Upper lobe of left lung (tissue), 6 donors: ENCODE data around the gene DPP6. TPM values are rescaled to one million over a fixed set of nuclear protein-coding genes. Genes with fewer than 3 reads are reported as not detected.

Experiments
- ATAC-seq, 2 donors: fragments of 200-7000 bp; cut with Tn5 transposase; one replicate each; pipeline ENCODE4 v1.9.1; 2022; ENCODE audit warnings: mild to moderate bottlenecking in 2 of 2, moderate library complexity in 2 of 2; ENCODE audit not compliant: low FRiP score in 2 of 2
- DNase-seq, 2 donors: peaks; one replicate each; pipeline ENCODE4 v3.0.0-alpha.2; 2019 to 2020
- H3K27ac ChIP-seq, 4 donors: fragments of 200-600 bp; sonication (generic); one replicate each; pipeline ENCODE4 v1.5.1; 2016 to 2019
- H3K27me3 ChIP-seq, 4 donors: fragments of 200-600 bp; sonication (generic); one replicate each; pipeline ENCODE4 v1.5.1; 2017 to 2019
- H3K36me3 ChIP-seq, 4 donors: fragments of 200-600 bp; sonication (generic); one replicate each; pipeline ENCODE4 v1.5.1; 2016 to 2019
- H3K4me1 ChIP-seq, 4 donors: fragments of 200-600 bp; sonication (generic); one replicate each; pipeline ENCODE4 v1.5.1; 2018 to 2019
- H3K4me3 ChIP-seq, 4 donors: fragments of 200-600 bp; sonication (generic); one replicate each; pipeline ENCODE4 v1.5.1; 2017 to 2019; ENCODE audit warnings: mild to moderate bottlenecking in 2 of 4, moderate library complexity in 1 of 4
- H3K9me3 ChIP-seq, 4 donors: fragments of 200-600 bp; sonication (generic); one replicate each; pipeline ENCODE4 v1.5.1; 2018 to 2019
- EP300 ChIP-seq, 4 donors: sonication (generic); formaldehyde crosslinking; IDR thresholded peaks; one replicate each; pipeline ENCODE4 v1.5.1; 2017; ENCODE audit warnings: antibody characterized with exemption in 4 of 4, control low read depth in 2 of 4
- POLR2A ChIP-seq, 4 donors: fragments of 450-650 bp; IDR thresholded peaks; one replicate each; pipeline ENCODE4 v1.5.1; 2016 to 2017; ENCODE audit warnings: antibody characterized with exemption in 4 of 4, mild to moderate bottlenecking in 2 of 4
- POLR2AphosphoS5 ChIP-seq, 2 donors: sonication (generic); formaldehyde crosslinking; IDR thresholded peaks; one replicate each; pipeline ENCODE4 v1.5.1; 2017; ENCODE audit warnings: antibody characterized with exemption in 2 of 2
- WGBS, 2 donors: methylation state at CpG; one replicate each; pipeline ENCODE4 v1.1.5; 2017 to 2018; 5-methylcytosine and 5-hydroxymethylcytosine counted together
- total RNA-seq, 6 donors: library from RNA; depleted of rRNA in 4 of 6; stranded (reverse); fragments of >200 nt in 4 of 6; gene quantifications; one replicate each; pipeline versions ENCODE4 v1.1.0 to v1.2.1, GENCODE V29; 2016 to 2021
- TF ChIP-seq, protein P1 (sequence below), 6 experiments: fragments of 450-650 bp in 4 of 6; fragments of 200-600 bp in 2 of 6; sonication (generic) in 2 of 6; IDR thresholded peaks; one replicate each; pipeline ENCODE4 v1.5.1; 2016 to 2019; ENCODE audit warnings: antibody characterized with exemption in 6 of 6
- donor health status: DM: no; HTN: no; CAD: no; lungs with moderate emphysema.
- donor health status: DM: no; HTN: yes; CAD: no; lungs with severe emphysema.

DPP6 gene
- total RNA-seq, 6 donors from 2014 or later = 0.49 to 3.1 (median 0.86) TPM; not detected in 2

DNA sequence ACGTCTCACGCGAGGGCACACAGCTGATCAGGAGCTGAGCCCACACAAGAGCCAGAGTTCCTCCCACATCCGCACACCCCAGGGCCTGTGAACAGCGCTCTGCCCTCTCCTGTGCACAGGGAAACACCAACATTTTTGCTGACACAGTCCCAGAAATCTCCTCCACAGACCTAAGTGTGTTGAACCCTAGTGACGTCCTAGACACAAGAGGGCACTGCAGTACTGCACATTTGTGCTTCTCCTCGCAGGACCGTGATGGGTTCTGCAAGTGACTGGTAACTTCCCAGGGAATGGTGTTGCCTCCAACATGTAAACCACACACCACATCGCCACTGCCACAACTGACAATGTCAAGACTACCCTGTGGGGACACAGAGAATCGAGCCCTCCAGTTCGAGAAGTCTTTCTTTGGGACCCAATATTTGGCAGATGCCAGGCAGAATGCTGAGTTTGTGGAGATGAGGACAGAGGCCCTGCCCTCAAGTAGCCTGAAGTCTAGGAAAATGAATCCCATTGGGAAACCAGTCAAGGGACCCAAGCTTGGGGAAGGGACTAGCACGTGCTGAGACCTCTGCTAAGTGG lies 780.5 kb downstream of the DPP6 start:
- WGBS, 2 donors = 63 to 71% methylated on average over 8 to 12 of the region's 12 CpGs
- no peak for DNase-seq
- ATAC-seq = no peak

DNA sequence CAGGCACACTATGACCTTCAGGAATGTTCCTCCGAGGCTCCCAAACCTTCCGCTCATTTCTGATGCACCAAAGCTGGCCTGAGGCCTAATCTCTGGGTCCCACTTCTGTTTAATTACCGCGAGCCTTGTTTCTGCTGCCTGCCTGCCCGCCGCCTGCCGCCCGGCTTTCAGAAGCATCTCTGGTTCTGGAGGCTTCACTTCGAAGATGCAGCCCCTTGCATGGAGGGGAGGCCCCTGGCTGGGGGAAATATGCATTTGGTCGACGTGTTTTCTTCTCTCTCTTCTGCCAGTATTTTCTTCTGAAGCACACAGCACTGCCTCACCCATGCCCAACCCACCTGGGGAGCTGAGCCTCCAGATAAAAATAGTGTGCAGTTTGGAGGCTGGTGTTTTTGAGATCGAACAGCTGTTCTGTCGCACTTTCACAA lies 783.8 kb downstream of the DPP6 start:
- Histone ChIP-seq H3K4me1 (no peaks in the 10 kb centered on the region), H3K27ac (no peak overlapping the region), H3K4me3 (no peak overlapping the region), H3K9me3 (no peaks in the 10 kb centered on the region), H3K36me3 (no peaks in the 10 kb centered on the region), H3K27me3 (no peaks in the 10 kb centered on the region)
- ATAC-seq (no peak), DNase-seq (no peak)
- 84% methylated on average over 13 of the region's 13 CpGs for WGBS, 2 donors
- TF ChIP-seq POLR2A (IDR thresholded peaks at IDR 0.05) = no peak
- no peak for TF ChIP-seq EP300 (IDR thresholded peaks at IDR 0.05)

More for the DNA sequence above, 780.5 kb downstream of the DPP6 start:
- TF ChIP-seq, protein P1, sequence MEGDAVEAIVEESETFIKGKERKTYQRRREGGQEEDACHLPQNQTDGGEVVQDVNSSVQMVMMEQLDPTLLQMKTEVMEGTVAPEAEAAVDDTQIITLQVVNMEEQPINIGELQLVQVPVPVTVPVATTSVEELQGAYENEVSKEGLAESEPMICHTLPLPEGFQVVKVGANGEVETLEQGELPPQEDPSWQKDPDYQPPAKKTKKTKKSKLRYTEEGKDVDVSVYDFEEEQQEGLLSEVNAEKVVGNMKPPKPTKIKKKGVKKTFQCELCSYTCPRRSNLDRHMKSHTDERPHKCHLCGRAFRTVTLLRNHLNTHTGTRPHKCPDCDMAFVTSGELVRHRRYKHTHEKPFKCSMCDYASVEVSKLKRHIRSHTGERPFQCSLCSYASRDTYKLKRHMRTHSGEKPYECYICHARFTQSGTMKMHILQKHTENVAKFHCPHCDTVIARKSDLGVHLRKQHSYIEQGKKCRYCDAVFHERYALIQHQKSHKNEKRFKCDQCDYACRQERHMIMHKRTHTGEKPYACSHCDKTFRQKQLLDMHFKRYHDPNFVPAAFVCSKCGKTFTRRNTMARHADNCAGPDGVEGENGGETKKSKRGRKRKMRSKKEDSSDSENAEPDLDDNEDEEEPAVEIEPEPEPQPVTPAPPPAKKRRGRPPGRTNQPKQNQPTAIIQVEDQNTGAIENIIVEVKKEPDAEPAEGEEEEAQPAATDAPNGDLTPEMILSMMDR (IDR thresholded peaks at IDR 0.05) = peak in 3 of 6 experiments; percentile 9 to 32 (median 29)
- TF ChIP-seq POLR2AphosphoS5 (IDR thresholded peaks at IDR 0.05) (no peak), EP300 (IDR thresholded peaks at IDR 0.05) (no peak), POLR2A (IDR thresholded peaks at IDR 0.05) (no peak)
- H3K9me3 ChIP-seq = no peaks in the 10 kb centered on the region
- H3K4me3 ChIP-seq = no peak overlapping the region
- H3K36me3 ChIP-seq = no peaks in the 10 kb centered on the region
- H3K4me1 ChIP-seq = no peaks in the 10 kb centered on the region
- no peak overlapping the region for H3K27ac ChIP-seq
- no peaks in the 10 kb centered on the region for H3K27me3 ChIP-seq

DNA sequence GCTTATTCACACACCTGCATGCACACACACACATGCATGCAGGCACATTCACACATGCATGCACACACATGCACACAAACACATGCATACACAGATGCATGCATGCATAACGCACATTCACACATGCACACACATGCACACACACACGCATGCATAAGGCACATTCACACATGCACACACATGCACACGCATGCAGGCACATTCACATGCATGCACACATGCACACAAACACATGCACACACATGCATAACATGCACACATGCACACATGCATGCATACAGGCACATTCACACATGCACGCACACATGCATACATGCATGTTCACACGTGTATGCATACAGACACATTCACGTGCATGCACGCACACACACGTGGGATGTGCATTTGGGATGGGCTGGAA lies 784.9 kb downstream of the DPP6 start:
- Histone ChIP-seq H3K4me1 (no peaks in the 10 kb centered on the region), H3K27ac (no peak overlapping the region), H3K36me3 (no peaks in the 10 kb centered on the region), H3K27me3 (no peaks in the 10 kb centered on the region), H3K9me3 (no peaks in the 10 kb centered on the region), H3K4me3 (no peak overlapping the region)
- no peak for DNase-seq
- ATAC-seq = no peak
- TF ChIP-seq POLR2AphosphoS5 (IDR thresholded peaks at IDR 0.05) = no peak
- TF ChIP-seq, protein P1 (IDR thresholded peaks at IDR 0.05) = no peak
- TF ChIP-seq EP300 (IDR thresholded peaks at IDR 0.05) = no peak
- no peak for TF ChIP-seq POLR2A (IDR thresholded peaks at IDR 0.05)
- 93 to 94% methylated on average over 8 of the region's 8 CpGs for WGBS, 2 donors

DNA sequence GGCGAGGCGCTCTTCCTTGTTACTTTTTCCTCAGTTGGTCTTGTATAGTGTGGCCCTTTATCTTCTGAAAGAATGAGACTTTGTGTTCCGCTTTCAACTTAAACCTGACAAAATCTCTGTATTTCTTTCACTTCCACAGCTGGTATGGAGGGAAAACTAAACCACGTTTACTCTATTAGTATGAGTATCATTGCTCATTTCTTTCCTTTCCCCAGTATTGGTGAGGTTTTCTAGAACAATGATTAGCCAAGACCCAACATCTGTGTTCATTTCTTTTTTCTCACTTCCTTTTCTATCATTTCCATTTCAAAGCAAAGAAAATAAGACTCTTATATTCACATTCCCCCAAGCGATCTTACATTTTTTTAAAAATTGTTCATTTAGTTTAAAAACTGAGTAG lies 785.4 kb downstream of the DPP6 start:
- ATAC-seq = no peak
- peaks cover 0 to 4% (median under 1%) of the 10 kb centered on the region in 4 donors for H3K4me1 ChIP-seq
- H3K27ac ChIP-seq = no peak overlapping the region
- H3K27me3 ChIP-seq = no peaks in the 10 kb centered on the region
- H3K9me3 ChIP-seq = no peaks in the 10 kb centered on the region
- 82 to 85% methylated on average over 5 of the region's 5 CpGs for WGBS, 2 donors
- H3K36me3 ChIP-seq = no peaks in the 10 kb centered on the region
- no peak overlapping the region for H3K4me3 ChIP-seq
- TF ChIP-seq, protein P1 (IDR thresholded peaks at IDR 0.05) = no peak
- TF ChIP-seq EP300 (IDR thresholded peaks at IDR 0.05) (no peak), POLR2AphosphoS5 (IDR thresholded peaks at IDR 0.05) (no peak), POLR2A (IDR thresholded peaks at IDR 0.05) (no peak)
- DNase-seq = no peak

DNA sequence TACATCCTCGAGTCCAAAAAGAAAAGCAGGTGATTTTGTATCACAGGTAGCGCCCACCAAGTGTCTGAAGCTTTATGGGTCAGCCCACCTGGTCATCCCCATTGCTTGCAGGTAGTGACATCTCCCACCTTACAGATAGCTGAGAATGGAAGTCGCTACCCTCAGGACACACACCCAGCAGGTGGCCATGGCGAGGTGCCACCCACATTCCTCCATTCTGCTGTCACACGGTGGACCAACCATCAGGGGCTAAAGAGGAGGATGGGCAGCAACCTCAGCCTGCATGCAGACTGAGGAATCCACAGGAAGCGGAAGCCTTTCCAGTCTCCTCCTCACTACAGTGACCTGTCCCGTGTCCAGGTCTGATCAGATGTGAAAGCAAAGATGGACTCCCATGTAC lies 787.9 kb downstream of the DPP6 start:
- TF ChIP-seq POLR2A (IDR thresholded peaks at IDR 0.05) = no peak
- WGBS, 2 donors = 82 to 97% methylated on average over 6 to 7 of the region's 7 CpGs
- Histone ChIP-seq H3K4me3 (no peak overlapping the region), H3K27me3 (no peaks in the 10 kb centered on the region), H3K27ac (no peak overlapping the region), H3K9me3 (no peaks in the 10 kb centered on the region), H3K36me3 (no peaks in the 10 kb centered on the region), H3K4me1 (peaks cover 0 to 8% (median 7%) of the 10 kb centered on the region in 4 donors)
- ATAC-seq (no peak), DNase-seq (no peak)

DNA sequence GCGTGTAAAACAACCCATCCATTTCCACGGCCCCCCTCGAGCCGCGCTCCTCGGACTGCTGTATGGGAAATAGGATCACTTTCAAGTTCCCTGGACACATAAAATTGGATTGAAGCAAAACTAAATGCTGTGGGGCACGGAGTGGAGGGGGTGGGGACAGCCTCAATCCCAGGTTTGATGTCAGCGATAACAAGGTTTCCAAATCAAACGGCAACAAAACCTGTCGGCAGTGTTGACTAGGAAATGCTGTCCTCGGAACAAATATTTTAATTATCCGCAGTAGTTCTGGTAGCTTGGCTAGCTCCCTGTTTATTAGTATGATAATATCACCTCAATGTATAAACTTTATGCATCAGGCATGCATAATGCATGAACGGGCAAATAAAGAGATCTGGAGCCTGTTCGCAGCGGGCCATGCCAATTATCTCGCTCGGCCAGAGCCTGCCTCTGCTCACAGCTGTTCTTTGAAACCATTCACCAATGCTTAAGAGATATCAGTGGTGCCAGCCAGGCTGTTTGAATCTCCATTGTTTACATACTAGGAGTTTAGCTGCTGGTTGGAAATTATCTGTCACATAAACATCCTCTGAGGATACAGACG lies 789.6 kb downstream of the DPP6 start:
- peak overlapping the region in 1 of 4 donors; percentile 23 for H3K27ac ChIP-seq
- ATAC-seq = no peak
- peak in 1 of 4 donors; percentile 36 for TF ChIP-seq EP300 (IDR thresholded peaks at IDR 0.05)
- TF ChIP-seq, protein P1 (IDR thresholded peaks at IDR 0.05) = no peak
- TF ChIP-seq POLR2A (IDR thresholded peaks at IDR 0.05) = no peak
- TF ChIP-seq POLR2AphosphoS5 (IDR thresholded peaks at IDR 0.05) = peak in 1 of 2 donors; percentile 48

More for the DNA sequence above, 789.6 kb downstream of the DPP6 start:
- Histone ChIP-seq H3K27me3 (no peaks in the 10 kb centered on the region), H3K36me3 (no peaks in the 10 kb centered on the region), H3K4me3 (no peak overlapping the region), H3K9me3 (no peaks in the 10 kb centered on the region), H3K4me1 (peaks cover 0 to 8% (median 7%) of the 10 kb centered on the region in 4 donors)
- WGBS, 2 donors = 26 to 40% methylated on average over 18 of the region's 18 CpGs
- no peak for DNase-seq
